Type B pancreatic cell (in vitro differentiated cells): ENCODE results near the gene HCFC2. TPM values are rescaled to one million over a fixed set of nuclear protein-coding genes. Genes with fewer than 3 reads are reported as not detected.

Source experiments
- DNase-seq: peaks from one replicate; pipeline ENCODE4 v3.0.0; 2021; ENCODE audit warnings: mixed read lengths; ENCODE audit not compliant: unreplicated experiment; ENCODE audit errors: extremely low spot score
- H3K27ac Mint-ChIP-seq: 2 replicates; pipeline ENCODE4 v1.8.0; 2021; ENCODE audit warnings: mild to moderate bottlenecking, mixed read lengths
- H3K27me3 Mint-ChIP-seq: 2 replicates; pipeline ENCODE4 v1.8.0; 2021; ENCODE audit warnings: mixed read lengths
- H3K36me3 Mint-ChIP-seq: 2 replicates; pipeline ENCODE4 v1.8.0; 2021; ENCODE audit warnings: mixed read lengths
- H3K4me1 Mint-ChIP-seq: one replicate; pipeline ENCODE4 v1.8.0; 2021; ENCODE audit warnings: mixed read lengths; ENCODE audit not compliant: unreplicated experiment
- H3K4me3 Mint-ChIP-seq: 2 replicates; pipeline ENCODE4 v1.8.0; 2021; ENCODE audit warnings: mild to moderate bottlenecking, mixed read lengths
- H3K9me3 Mint-ChIP-seq: 2 replicates; pipeline ENCODE4 v1.8.0; 2021; ENCODE audit warnings: mixed read lengths
- CTCF ChIP-seq: fragments of 200-600 bp; sonication (generic); conservative IDR thresholded peaks from 2 replicates; pipeline ENCODE4 v1.5.0; 2021; ENCODE audit warnings: antibody characterized with exemption, mild to moderate bottlenecking
- total RNA-seq: library from RNA; stranded (reverse); gene quantifications from 2 replicates; pipeline ENCODE4 v1.2.1, GENCODE V29; 2021; ENCODE audit warnings: low replicate concordance

The HCFC2 gene
- total RNA-seq, 1 donor from 2014 or later: 11.2 TPM

GRCh38 chr12:104122298-104122697 is 58.0 kb downstream of the HCFC2 start:
- peaks cover 18% of the 10 kb centered on the region for H3K36me3 Mint-ChIP-seq
- no peaks in the 10 kb centered on the region for H3K9me3 Mint-ChIP-seq
- no peaks in the 10 kb centered on the region for H3K4me1 Mint-ChIP-seq
- H3K27ac Mint-ChIP-seq: no peak overlapping the region
- no peak for DNase-seq
- no peak overlapping the region for H3K4me3 Mint-ChIP-seq
- TF ChIP-seq CTCF: no peak
- H3K27me3 Mint-ChIP-seq: no peaks in the 10 kb centered on the region

- Mint-ChIP-seq H3K9me3 (no peaks in the 10 kb centered on the region), H3K4me3 (no peak overlapping the region), H3K4me1 (peaks cover 10% of the 10 kb centered on the region), H3K27ac (no peak overlapping the region), H3K27me3 (no peaks in the 10 kb centered on the region), H3K36me3 (peaks cover 13% of the 10 kb centered on the region)
- TF ChIP-seq CTCF: no peak
- no peak for DNase-seq
Measured at GRCh38 chr12:104126548-104126947, 62.2 kb downstream of the HCFC2 start.

GRCh38 chr12:104130760-104131159 is 66.4 kb downstream of the HCFC2 start:
- H3K27ac Mint-ChIP-seq: no peak overlapping the region
- no peak for TF ChIP-seq CTCF
- H3K9me3 Mint-ChIP-seq: no peaks in the 10 kb centered on the region
- peaks cover 4% of the 10 kb centered on the region for H3K36me3 Mint-ChIP-seq
- no peaks in the 10 kb centered on the region for H3K27me3 Mint-ChIP-seq
- no peak overlapping the region for H3K4me3 Mint-ChIP-seq
- peaks cover 20% of the 10 kb centered on the region for H3K4me1 Mint-ChIP-seq
- no peak for DNase-seq

- H3K4me1 Mint-ChIP-seq: peaks cover 29% of the 10 kb centered on the region
- no peak for TF ChIP-seq CTCF
- no peak overlapping the region for H3K27ac Mint-ChIP-seq
- no peaks in the 10 kb centered on the region for H3K9me3 Mint-ChIP-seq
- no peak overlapping the region for H3K4me3 Mint-ChIP-seq
- no peaks in the 10 kb centered on the region for H3K27me3 Mint-ChIP-seq
- peaks cover 4% of the 10 kb centered on the region for H3K36me3 Mint-ChIP-seq
- DNase-seq: no peak
Measured at GRCh38 chr12:104131609-104132008, 67.3 kb downstream of the HCFC2 start.

- no peaks in the 10 kb centered on the region for H3K27me3 Mint-ChIP-seq
- peaks cover 4% of the 10 kb centered on the region for H3K36me3 Mint-ChIP-seq
- H3K9me3 Mint-ChIP-seq: no peaks in the 10 kb centered on the region
- peaks cover 29% of the 10 kb centered on the region for H3K4me1 Mint-ChIP-seq
- no peak for TF ChIP-seq CTCF
- no peak for DNase-seq
- no peak overlapping the region for H3K27ac Mint-ChIP-seq
- H3K4me3 Mint-ChIP-seq: no peak overlapping the region
Measured at GRCh38 chr12:104132351-104132956, 68.1 kb downstream of the HCFC2 start.

- no peaks in the 10 kb centered on the region for H3K9me3 Mint-ChIP-seq
- H3K27ac Mint-ChIP-seq: no peak overlapping the region
- DNase-seq: no peak
- H3K4me3 Mint-ChIP-seq: no peak overlapping the region
- peaks cover 4% of the 10 kb centered on the region for H3K36me3 Mint-ChIP-seq
- no peaks in the 10 kb centered on the region for H3K27me3 Mint-ChIP-seq
- no peak for TF ChIP-seq CTCF
- H3K4me1 Mint-ChIP-seq: peaks cover 29% of the 10 kb centered on the region
Measured at GRCh38 chr12:104133321-104133720, 69.0 kb downstream of the HCFC2 start.
